HG03469 (cell line): ENCODE measurements around the gene TPST1.
"Not testable (repeated sequence)": the region's sequence is repeated elsewhere in the genome, so short reads cannot be mapped to it uniquely, and the experiment has no call there.

Experiments
- ATAC-seq: cut with Tn5 transposase; IDR thresholded peaks from one replicate; pipeline ENCODE4 v1.9.1; 2021; ENCODE audit warnings: mild to moderate bottlenecking, moderate library complexity, moderate number of reproducible peaks; ENCODE audit not compliant: unreplicated experiment

Gene TPST1

GRCh38 chr7:66204822-66205740 lies at the start of gene TPST1:
Gene TPST1, plus strand, starts transcription at chr7:66205334. Its CDS starts 35,092 bp downstream, at chr7:66240426.
- ATAC-seq: peak; percentile 91

DNA sequence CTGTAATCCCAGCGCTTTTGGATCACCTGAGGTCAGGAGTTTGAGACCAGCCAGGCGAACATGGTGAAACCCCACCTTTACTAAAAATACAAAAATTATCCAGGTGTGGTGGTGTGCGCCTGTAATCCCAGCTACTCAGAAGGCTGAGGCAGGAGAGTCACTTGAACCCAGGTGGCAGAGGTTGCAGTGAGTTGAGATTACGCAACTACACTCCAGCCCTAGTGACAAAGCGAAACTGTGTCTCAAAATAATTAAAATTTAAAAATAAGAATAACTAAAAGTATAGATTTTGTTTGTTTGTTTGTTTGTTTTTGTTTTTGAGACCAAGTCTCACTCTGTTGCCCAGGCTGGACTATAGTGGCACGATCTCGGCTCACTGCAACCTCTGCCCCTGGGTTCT lies 49.1 kb upstream of the TPST1 start:
- not testable (repeated sequence) for ATAC-seq

- no peak for ATAC-seq
Observed at GRCh38 chr7:66157060-66157459, 48.1 kb upstream of the TPST1 start.

DNA sequence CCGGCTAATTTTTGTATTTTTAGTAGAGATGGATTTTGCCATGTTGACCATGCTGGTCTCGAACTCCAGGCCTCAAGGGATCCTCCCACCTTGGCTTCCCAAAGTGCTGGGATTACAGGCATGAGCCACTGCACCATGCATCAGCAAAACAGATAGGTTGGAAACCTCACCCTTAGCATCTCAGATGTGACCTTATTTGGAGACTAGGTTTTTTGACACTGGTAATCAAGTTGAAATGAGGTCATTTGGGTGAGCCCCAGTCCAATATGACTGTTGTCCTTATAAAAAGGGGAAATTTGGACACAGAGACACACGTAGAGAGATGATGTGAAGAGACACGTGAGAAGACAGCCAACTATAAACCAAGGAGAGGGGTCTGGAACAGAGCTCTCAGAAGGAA lies 42.5 kb upstream of the TPST1 start:
- ATAC-seq: no peak

DNA sequence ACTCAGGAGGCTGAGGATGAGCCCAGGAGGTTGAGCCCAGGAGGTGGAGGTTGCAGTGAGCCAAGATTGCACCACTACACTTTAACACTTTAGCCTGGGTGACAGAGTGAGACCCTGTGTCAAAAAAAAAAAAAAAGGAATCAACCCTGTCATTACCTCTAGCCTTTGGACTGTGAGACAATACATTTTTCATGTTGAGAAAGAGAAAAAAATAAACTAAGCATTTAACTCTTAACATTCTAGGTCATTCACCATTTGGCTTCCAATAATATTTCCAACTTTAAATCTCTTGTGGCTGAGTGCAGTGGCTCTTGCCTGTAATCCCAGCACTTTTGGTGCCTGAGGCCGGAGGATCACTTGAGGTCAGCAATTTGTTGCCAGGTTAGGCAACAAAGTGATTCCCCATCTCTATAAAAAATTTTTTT lies 41.9 kb upstream of the TPST1 start:
- ATAC-seq: no peak

- ATAC-seq: no peak
Observed at GRCh38 chr7:66164356-66164755, 40.8 kb upstream of the TPST1 start.

- ATAC-seq: no peak
Observed at GRCh38 chr7:66167773-66168387, 37.3 kb upstream of the TPST1 start.

- no peak for ATAC-seq
Observed at GRCh38 chr7:66169616-66170015, 35.5 kb upstream of the TPST1 start.

- no peak for ATAC-seq
Observed at GRCh38 chr7:66170309-66171231, 34.6 kb upstream of the TPST1 start.

DNA sequence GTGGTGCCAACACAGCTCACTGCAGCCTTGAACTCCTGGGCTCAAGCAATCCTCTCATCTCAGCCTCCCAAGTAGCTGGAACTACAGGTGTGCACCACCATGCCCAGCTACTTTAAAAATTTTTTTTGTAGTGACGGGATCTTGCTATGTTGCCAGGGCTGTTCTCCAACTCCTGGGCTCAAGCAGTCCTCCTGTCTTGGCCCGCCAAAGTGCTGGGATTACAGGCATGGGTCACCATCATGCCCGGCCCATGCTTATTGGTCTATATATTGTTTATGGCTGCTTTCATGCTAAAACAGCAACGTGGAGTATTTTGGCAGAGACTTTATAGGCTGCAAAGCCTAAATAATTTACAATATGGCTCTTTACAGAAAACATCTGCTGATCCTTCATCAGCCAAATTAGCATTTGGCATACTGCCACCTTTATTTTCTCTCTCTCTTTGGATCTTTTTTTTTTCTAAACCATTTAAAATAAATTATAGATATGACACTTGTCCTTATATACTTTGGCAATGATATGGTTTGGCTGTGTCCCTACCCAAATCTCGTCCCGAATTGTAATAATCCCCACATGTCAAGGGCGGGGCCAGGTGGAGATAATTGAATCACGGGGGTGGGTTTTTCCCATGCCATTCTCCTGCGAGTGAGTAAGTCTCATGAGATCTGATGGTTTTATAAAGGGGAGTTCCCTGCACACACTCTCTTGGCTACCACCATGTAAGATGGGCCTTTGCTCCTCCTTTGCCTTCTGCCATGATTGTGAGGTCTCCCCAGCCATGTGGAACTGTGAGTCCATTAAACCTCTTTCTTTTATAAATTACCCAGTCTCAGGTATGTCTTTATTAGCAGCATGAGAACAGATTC lies 32.4 kb upstream of the TPST1 start:
- not testable (repeated sequence) for ATAC-seq

- ATAC-seq: no peak
Observed at GRCh38 chr7:66173856-66174255, 31.3 kb upstream of the TPST1 start.

DNA sequence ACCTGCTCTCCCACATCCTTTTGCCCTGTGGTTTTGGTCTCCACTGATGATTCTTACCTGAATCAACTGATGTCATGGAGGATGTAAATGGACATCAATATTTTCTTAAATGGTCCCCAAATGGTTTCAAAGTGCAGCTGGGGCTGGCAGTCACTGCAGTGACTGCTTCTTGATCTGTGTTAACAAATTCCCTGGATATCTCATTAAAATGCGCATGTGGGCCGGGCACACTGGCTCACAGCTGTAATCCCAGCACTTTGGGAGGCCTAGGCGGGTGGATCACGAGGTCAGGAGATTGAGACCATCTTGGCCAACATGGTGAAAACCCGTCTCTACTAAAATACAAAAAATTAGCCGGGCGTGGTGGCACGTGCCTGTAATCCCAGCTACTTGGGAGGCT lies 30.1 kb upstream of the TPST1 start:
- ATAC-seq: not testable (repeated sequence)

DNA sequence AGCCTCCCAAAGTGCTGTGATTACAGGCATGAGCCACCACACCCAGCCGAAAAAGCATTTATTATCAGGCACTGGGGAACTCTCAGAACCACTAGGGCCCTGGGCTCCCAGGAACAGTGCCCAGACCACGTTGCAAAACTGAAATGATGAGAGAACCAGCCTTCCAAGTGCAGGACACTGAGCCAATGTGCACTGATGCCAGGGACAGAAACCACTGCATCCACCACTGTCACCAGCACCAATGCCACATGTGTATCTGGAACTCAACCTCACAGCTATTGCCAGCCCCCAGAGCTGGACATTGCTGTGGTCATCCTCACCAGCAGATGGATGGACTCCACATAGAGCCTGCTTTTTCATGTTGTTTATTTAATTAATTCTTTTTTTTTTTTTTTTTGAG lies 28.2 kb upstream of the TPST1 start:
- ATAC-seq: no peak

- ATAC-seq: no peak
Observed at GRCh38 chr7:66178258-66178657, 26.9 kb upstream of the TPST1 start.

DNA sequence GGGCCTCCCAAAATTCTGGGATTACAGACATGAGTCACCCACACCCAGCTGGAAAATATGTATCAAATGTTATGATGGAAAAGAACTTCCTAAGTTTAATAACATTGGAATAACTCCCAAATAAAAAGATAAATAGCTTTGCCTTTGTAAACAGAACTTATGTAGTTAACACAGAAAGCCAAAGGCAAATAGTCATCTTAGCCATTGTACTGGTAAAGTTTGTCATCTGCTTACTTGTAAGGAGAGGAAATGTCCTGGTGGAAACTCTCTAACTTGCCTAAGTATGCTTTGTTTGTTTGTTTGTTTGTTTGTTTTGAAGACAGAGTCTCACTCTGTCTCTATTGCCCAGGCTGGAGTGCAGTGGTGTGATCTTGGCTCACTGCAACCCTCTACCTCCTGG lies 23.8 kb upstream of the TPST1 start:
- no peak for ATAC-seq

GRCh38 chr7:66181845-66182244 lies 23.3 kb upstream of the TPST1 start:
- no peak for ATAC-seq

DNA sequence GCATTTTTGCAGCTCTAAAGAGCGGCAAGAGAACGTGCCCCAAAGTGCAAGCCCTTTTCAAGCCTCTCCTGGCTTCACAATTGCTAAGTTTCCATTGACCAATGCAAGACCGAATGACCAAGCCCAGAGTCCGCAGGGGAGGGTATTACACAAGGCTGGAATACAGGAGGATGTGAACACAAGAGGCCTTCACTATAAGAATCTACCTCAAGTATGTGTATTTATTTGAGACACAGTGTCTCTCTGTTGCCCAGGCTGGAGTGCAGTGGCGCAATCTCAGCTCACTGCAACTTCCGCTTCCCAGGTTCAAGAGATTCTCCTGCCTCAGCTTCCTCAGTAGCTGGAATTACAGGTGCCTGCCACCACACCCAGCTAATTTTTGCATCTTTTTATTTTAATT lies 22.2 kb upstream of the TPST1 start:
- no peak for ATAC-seq

DNA sequence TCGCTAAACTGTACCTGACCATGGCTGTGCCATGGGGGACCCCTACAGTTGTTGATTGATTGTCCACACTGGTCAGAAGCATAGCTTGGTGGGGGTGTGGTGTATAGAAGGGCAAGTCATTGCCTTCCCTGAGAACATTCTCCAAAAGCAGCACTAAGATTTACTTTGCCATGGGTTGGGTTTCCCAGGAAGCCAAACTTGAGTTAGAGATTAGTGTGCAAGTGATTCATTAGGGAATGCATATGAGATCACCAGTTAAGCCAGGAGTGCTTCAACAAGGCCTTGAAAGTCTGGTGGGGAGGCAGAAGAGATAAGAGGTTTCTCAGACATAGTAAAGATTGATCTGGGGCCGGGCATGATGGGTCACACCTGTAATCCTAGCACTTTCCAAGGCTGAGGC lies 21.4 kb upstream of the TPST1 start:
- ATAC-seq: no peak

DNA sequence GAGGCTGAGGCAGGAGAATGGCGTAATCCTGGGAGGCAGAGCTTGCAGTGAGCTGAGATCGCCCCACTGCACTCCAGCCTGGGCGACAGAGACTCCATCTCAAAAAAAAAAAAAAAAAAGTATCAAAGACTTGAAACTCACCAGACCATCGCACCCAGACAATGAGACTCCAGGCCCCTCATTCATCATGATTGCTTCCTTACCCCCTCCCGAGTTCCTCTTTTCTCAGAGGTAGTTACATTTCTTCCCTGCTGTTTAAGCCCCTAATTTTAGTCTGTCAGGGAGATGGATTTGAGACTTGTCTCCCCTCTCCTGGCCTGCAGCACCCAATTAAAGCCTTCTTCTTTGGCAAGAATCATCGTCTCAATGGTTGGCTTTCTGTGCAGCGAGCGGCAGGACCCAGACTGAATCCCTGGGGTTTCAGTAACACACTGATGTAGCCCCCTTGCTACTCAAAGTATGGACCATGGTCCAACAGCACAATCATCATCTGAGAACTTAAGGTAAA lies 19.4 kb upstream of the TPST1 start:
- ATAC-seq: no peak

DNA sequence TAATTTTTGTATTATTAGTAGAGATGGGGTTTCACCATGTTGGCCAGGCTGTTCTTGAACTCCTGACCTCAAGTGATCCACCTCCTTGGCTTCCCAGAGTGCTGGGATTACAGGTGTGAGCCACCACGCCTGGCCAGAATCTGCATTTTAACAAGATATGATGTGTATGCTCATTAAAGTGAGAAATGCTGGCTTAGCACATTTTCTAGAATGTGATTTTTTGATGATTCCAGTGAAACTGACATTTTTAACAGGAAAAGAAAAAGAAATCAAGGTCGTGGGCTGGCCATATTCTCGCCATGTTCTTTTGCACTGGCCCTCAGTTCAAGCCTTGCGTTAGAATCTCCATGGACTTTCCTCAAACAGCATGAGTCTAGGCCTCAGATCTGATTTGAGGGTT lies 18.1 kb upstream of the TPST1 start:
- no peak for ATAC-seq
